NT2/D1 (cell line): ENCODE data around the gene GNPAT.

Experiments used
- SUZ12 ChIP-seq: IDR thresholded peaks from 2 replicates; pipeline ENCODE4 v1.6.1; 2011; ENCODE audit not compliant: insufficient read length, insufficient read depth; ENCODE audit errors: extremely low read depth
- YY1 ChIP-seq: IDR thresholded peaks from 2 replicates; pipeline ENCODE4 v1.6.1; 2011; ENCODE audit not compliant: insufficient read length, insufficient read depth

DNA sequence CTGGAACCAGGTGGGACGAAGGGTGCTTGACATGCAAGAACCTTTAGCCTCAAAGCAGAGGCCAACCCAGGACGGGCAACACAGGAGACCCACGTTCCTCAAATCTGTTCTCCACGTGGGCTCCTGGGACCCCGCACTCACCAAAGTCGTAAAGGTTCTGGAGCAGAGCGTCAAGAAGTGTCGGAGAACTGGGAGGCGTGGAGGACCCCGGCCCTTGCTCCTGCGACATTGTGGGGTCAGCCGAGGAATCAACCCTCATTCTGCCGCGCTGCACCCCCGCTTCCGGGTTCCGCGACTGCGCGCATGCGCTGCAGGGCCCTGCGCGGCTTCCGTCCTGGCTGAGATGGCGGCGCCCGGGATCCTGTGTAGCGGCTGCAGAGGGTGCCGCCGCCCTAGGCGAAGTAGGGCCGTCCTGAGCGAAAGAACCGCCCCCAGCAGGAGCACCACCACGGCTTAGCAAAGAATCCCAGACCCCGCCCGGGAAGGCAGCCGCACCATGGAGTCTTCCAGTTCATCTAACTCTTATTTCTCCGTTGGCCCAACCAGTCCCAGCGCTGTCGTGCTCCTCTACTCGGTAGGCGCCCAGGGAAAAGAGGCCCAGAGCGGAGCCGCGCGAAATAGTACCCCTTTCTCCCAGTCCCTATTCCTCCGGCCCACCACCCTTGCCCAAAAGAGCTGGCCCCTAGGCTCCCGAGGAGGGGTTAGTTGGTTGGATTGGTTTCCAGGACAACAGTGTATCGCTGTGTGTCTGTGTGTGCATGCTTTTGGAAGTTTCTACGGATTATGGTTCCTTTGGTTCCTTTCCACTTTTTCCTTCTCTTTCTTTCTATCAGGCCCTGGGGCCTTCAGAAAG is at the start of gene GNPAT:
- TF ChIP-seq SUZ12: no peak
- peak; percentile 79 for TF ChIP-seq YY1
